ENCODE data around the gene INPP5D.

Gene INPP5D

GRCh38 chr2:233221378-233222063, 161.4 kb downstream of the INPP5D start:
- H3K9me3 ChIP-seq (ENCODE audit: insufficient read depth, low read length) = no peaks in the 10 kb centered on the region
- TF ChIP-seq EZH2phosphoT487 (conservative IDR thresholded peaks at IDR 0.05; ENCODE audit: low read length) = no peak
- no peak overlapping the region for H3K4me2 ChIP-seq (ENCODE audit: low read depth, low read length, poor library complexity, severe bottlenecking)
- H2AFZ ChIP-seq (ENCODE audit: low read depth, low read length, severe bottlenecking) = no peak overlapping the region
- no peaks in the 10 kb centered on the region for H3K79me2 ChIP-seq (ENCODE audit: insufficient read depth, low read length)
- no peak overlapping the region for H3K9ac ChIP-seq (ENCODE audit: low read length)
- H3K27ac ChIP-seq (ENCODE audit: low read depth, low read length) = no peak overlapping the region
- H3K27me3 ChIP-seq (ENCODE audit: low read length) = no peaks in the 10 kb centered on the region
- H4K20me1 ChIP-seq (ENCODE audit: low read depth, low read length) = no peaks in the 10 kb centered on the region
- H3K36me3 ChIP-seq (ENCODE audit: low read length) = no peaks in the 10 kb centered on the region
- no peaks in the 10 kb centered on the region for H3K9me2 ChIP-seq (replicated peaks; ENCODE audit: insufficient read depth, low read length)
- peaks cover 3% of the 10 kb centered on the region; the same call in 1 of the 2 replicates for H3F3A ChIP-seq (ENCODE audit: insufficient read depth)
- H3K4me3 ChIP-seq (ENCODE audit: insufficient read depth, low read length, poor library complexity, severe bottlenecking) = no peak overlapping the region

GRCh38 chr2:233223059-233223894, 163.1 kb downstream of the INPP5D start:
- peak overlapping the region; percentile 68 for H3K27ac ChIP-seq (ENCODE audit: low read depth, low read length)
- H3K9me2 ChIP-seq (replicated peaks; ENCODE audit: insufficient read depth, low read length) = no peaks in the 10 kb centered on the region
- no peaks in the 10 kb centered on the region for H3K36me3 ChIP-seq (ENCODE audit: low read length)
- H3K4me2 ChIP-seq (ENCODE audit: low read depth, low read length, poor library complexity, severe bottlenecking) = peak overlapping the region; percentile 45
- TF ChIP-seq CTCF (IDR thresholded peaks at IDR 0.05; ENCODE audit: insufficient read depth, low read length, poor library complexity, severe bottlenecking) (no peak), EZH2phosphoT487 (conservative IDR thresholded peaks at IDR 0.05; ENCODE audit: low read length) (no peak)
- peak overlapping the region; percentile 49 for H2AFZ ChIP-seq (ENCODE audit: low read depth, low read length, severe bottlenecking)
- H4K20me1 ChIP-seq (ENCODE audit: low read depth, low read length) = no peaks in the 10 kb centered on the region
- no peak overlapping the region for H3K4me3 ChIP-seq (ENCODE audit: insufficient read depth, low read length, poor library complexity, severe bottlenecking)
- peak overlapping the region; percentile 38 for H3K9ac ChIP-seq (ENCODE audit: low read length)
- H3K9me3 ChIP-seq (ENCODE audit: insufficient read depth, low read length) = no peaks in the 10 kb centered on the region
- peaks cover 3% of the 10 kb centered on the region; the same call in 1 of the 2 replicates for H3F3A ChIP-seq (ENCODE audit: insufficient read depth)
- no peaks in the 10 kb centered on the region for H3K27me3 ChIP-seq (ENCODE audit: low read length)
- no peaks in the 10 kb centered on the region for H3K79me2 ChIP-seq (ENCODE audit: insufficient read depth, low read length)

- Histone ChIP-seq H3K27ac (ENCODE audit: low read depth, low read length) (no peak overlapping the region), H3K9me2 (replicated peaks; ENCODE audit: insufficient read depth, low read length) (no peaks in the 10 kb centered on the region), H2AFZ (ENCODE audit: low read depth, low read length, severe bottlenecking) (no peak overlapping the region), H3K36me3 (ENCODE audit: low read length) (no peaks in the 10 kb centered on the region), H3K79me2 (ENCODE audit: insufficient read depth, low read length) (no peaks in the 10 kb centered on the region), H3K27me3 (ENCODE audit: low read length) (no peaks in the 10 kb centered on the region), H3K9me3 (ENCODE audit: insufficient read depth, low read length) (no peaks in the 10 kb centered on the region), H3F3A (ENCODE audit: insufficient read depth) (peaks cover 3% of the 10 kb centered on the region; the same call in 1 of the 2 replicates), H3K4me2 (ENCODE audit: low read depth, low read length, poor library complexity, severe bottlenecking) (no peak overlapping the region), H3K9ac (ENCODE audit: low read length) (no peak overlapping the region), H4K20me1 (ENCODE audit: low read depth, low read length) (no peaks in the 10 kb centered on the region), H3K4me3 (ENCODE audit: insufficient read depth, low read length, poor library complexity, severe bottlenecking) (no peak overlapping the region)
- TF ChIP-seq CTCF (IDR thresholded peaks at IDR 0.05; ENCODE audit: insufficient read depth, low read length, poor library complexity, severe bottlenecking) (no peak), EZH2phosphoT487 (conservative IDR thresholded peaks at IDR 0.05; ENCODE audit: low read length) (no peak)
These were observed 165.3 kb downstream of the INPP5D start for GRCh38 chr2:233225230-233226068.

Data from SU-DHL-6 (cell line).